A673 (cell line): ENCODE results near the gene YEATS2. TPM values are rescaled to one million over a fixed set of nuclear protein-coding genes. Genes with fewer than 3 reads are reported as not detected.

ENCODE experiments used
- BruUV-seq: library from RNA; stranded (reverse); fragments of 400-500 nt; replicated peaks from 2 replicates; lab custom pipeline; 2021; lab: Mats Ljungman, UMichigan
- CTCF ChIA-PET: fragments of 300-600 bp; sonication (Branson Sonifier 250); formaldehyde crosslinking; loops from one replicate; lab custom pipeline; 2022; ENCODE audit warnings: antibody characterized with exemption; lab: Charles Lee
- POLR2A ChIA-PET: fragments of 300-600 bp; sonication (Branson Sonifier 250); formaldehyde crosslinking; loops from one replicate; lab custom pipeline; 2022; ENCODE audit warnings: antibody characterized with exemption; ENCODE audit not compliant: low non-redundant PET; lab: Charles Lee
- DNase-seq: peaks from one replicate; pipeline ENCODE4 v3.0.0-alpha.2; 2015; ENCODE audit warnings: low spot score
- H3K27ac ChIP-seq: fragments of 200-600 bp; sonication (generic); 2 replicates; pipeline ENCODE4 v1.5.1; 2016; ENCODE audit warnings: mixed run types, low read depth, mild to moderate bottlenecking, mixed read lengths, antibody characterized with exemption, low read length; ENCODE audit not compliant: poor library complexity, severe bottlenecking
- H3K27me3 ChIP-seq: fragments of 200-600 bp; sonication (generic); replicated peaks from 2 replicates; pipeline ENCODE4 v1.6.1; 2017; ENCODE audit warnings: mixed run types, low read depth, mild to moderate bottlenecking, mixed read lengths, antibody characterized with exemption, low read length; ENCODE audit not compliant: insufficient read depth, poor library complexity
- H3K36me3 ChIP-seq: fragments of 200-600 bp; sonication (generic); 2 replicates; pipeline ENCODE4 v1.6.1; 2016; ENCODE audit warnings: mixed run types, mild to moderate bottlenecking, mixed read lengths, antibody characterized with exemption, low read length; ENCODE audit not compliant: insufficient read depth, poor library complexity, severe bottlenecking
- H3K4me1 ChIP-seq: fragments of 200-600 bp; sonication (generic); 2 replicates; pipeline ENCODE4 v1.6.1; 2017; ENCODE audit warnings: mixed run types, mild to moderate bottlenecking, mixed read lengths, antibody characterized with exemption, low read length; ENCODE audit not compliant: insufficient read depth, poor library complexity, severe bottlenecking
- H3K4me3 ChIP-seq: fragments of 200-600 bp; sonication (generic); 2 replicates; pipeline ENCODE4 v1.5.1; 2016; ENCODE audit warnings: low read depth, mixed run types, mild to moderate bottlenecking, mixed read lengths, low read length; ENCODE audit not compliant: poor library complexity, severe bottlenecking
- H3K9me3 ChIP-seq: fragments of 200-600 bp; sonication (generic); 2 replicates; pipeline ENCODE4 v1.6.1; 2016; ENCODE audit warnings: mixed run types, low read depth, mild to moderate bottlenecking, mixed read lengths, antibody characterized with exemption, low read length; ENCODE audit not compliant: poor library complexity, severe bottlenecking
- EZH2 ChIP-seq: fragments of 200-600 bp; sonication (generic); IDR thresholded peaks from 2 replicates; pipeline ENCODE4 v1.6.1; 2017; ENCODE audit warnings: borderline replicate concordance, low read depth, mild to moderate bottlenecking, mixed read lengths, antibody characterized with exemption, low read length; ENCODE audit not compliant: poor library complexity, severe bottlenecking
- intact Hi-C: fragments of 100-400 bp; cut with micrococcal nuclease; formaldehyde crosslinking; loops from one replicate; pipeline ENCODE4 v1.10.0; 2022; ENCODE audit not compliant: unreplicated experiment
- total RNA-seq: library from RNA; stranded (reverse); gene quantifications from 2 replicates; pipeline ENCODE4 v1.2.3, GENCODE V29; 2021
- TF ChIP-seq, protein P1 (sequence below): fragments of 300-800, 200-600 bp; sonication (generic); conservative IDR thresholded peaks from 2 replicates; pipeline ENCODE4 v1.5.1; 2017; ENCODE audit warnings: low read depth, mild to moderate bottlenecking, antibody characterized with exemption, low read length, moderate library complexity, mixed read lengths

Gene YEATS2
- total RNA-seq, 1 experiment from 2014 or later: 40.7 TPM

DNA sequence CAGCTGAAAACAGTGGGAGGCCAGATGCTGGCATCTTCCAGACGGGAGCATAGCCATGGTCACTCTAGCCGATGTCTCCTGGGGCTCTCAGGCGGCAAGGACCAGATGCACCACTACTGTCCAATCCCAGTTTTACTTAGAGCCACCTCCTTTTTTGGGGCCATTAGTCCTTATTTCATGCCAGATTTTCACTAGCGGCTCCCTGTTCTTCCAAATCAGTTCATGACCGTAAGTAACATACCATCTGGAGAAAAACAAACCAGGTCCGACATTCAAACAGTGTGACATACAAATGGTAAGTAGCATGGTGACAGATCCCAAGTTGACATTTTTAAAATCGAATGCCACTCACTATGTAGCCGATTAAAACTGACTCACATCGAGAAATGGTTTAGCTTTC lies 131.9 kb downstream of the YEATS2 start:
- Histone ChIP-seq H3K27ac (no peak overlapping the region), H3K4me3 (no peak overlapping the region), H3K4me1 (no peaks in the 10 kb centered on the region), H3K9me3 (no peaks in the 10 kb centered on the region), H3K36me3 (peaks cover 18% of the 10 kb centered on the region), H3K27me3 (no peaks in the 10 kb centered on the region)
- intact Hi-C loops: no loop called here
- ChIA-PET CTCF (no interaction called here), POLR2A (no interaction called here)
- DNase-seq: no peak
- BruUV-seq: no TSS peak
- no peak for TF ChIP-seq EZH2
- TF ChIP-seq, protein P1, sequence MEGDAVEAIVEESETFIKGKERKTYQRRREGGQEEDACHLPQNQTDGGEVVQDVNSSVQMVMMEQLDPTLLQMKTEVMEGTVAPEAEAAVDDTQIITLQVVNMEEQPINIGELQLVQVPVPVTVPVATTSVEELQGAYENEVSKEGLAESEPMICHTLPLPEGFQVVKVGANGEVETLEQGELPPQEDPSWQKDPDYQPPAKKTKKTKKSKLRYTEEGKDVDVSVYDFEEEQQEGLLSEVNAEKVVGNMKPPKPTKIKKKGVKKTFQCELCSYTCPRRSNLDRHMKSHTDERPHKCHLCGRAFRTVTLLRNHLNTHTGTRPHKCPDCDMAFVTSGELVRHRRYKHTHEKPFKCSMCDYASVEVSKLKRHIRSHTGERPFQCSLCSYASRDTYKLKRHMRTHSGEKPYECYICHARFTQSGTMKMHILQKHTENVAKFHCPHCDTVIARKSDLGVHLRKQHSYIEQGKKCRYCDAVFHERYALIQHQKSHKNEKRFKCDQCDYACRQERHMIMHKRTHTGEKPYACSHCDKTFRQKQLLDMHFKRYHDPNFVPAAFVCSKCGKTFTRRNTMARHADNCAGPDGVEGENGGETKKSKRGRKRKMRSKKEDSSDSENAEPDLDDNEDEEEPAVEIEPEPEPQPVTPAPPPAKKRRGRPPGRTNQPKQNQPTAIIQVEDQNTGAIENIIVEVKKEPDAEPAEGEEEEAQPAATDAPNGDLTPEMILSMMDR: no peak

GRCh38 chr3:183830187-183830586 lies 132.6 kb downstream of the YEATS2 start:
- ChIA-PET CTCF (no interaction called here), POLR2A (no interaction called here)
- Histone ChIP-seq H3K9me3 (no peaks in the 10 kb centered on the region), H3K27me3 (no peaks in the 10 kb centered on the region), H3K27ac (no peak overlapping the region), H3K4me1 (no peaks in the 10 kb centered on the region), H3K36me3 (peaks cover 18% of the 10 kb centered on the region), H3K4me3 (no peak overlapping the region)
- DNase-seq: no peak
- TF ChIP-seq, protein P1: no peak
- no peak for TF ChIP-seq EZH2
- BruUV-seq: no TSS peak
- intact Hi-C loops: no loop called here

GRCh38 chr3:183833516-183833915 lies 135.9 kb downstream of the YEATS2 start:
- Histone ChIP-seq H3K27ac (no peak overlapping the region), H3K36me3 (peaks cover 18% of the 10 kb centered on the region), H3K4me3 (no peak overlapping the region), H3K4me1 (no peaks in the 10 kb centered on the region), H3K9me3 (no peaks in the 10 kb centered on the region), H3K27me3 (no peaks in the 10 kb centered on the region)
- TF ChIP-seq EZH2: no peak
- TF ChIP-seq, protein P1: no peak
- POLR2A ChIA-PET: no interaction called here
- BruUV-seq: no TSS peak
- intact Hi-C loops: no loop called here
- CTCF ChIA-PET: no interaction called here
- no peak for DNase-seq
